Stimulated activated CD4-positive, alpha-beta T cell treated with anti-CD3 and anti-CD28 coated beads, TNF-alpha, amount 100 ng/mL, for 4 hours (primary cell): ENCODE results near the gene ALDH1L1.
A peak's percentile ranks its signal among the peaks of the same experiment; 100 is the strongest.

Experiments
- DNase-seq, 3 experiments: peaks; one replicate each; pipeline ENCODE4 v3.0.0-alpha.2; 2020; ENCODE audit warnings: low read depth in 3 of 3

Gene ALDH1L1

DNA sequence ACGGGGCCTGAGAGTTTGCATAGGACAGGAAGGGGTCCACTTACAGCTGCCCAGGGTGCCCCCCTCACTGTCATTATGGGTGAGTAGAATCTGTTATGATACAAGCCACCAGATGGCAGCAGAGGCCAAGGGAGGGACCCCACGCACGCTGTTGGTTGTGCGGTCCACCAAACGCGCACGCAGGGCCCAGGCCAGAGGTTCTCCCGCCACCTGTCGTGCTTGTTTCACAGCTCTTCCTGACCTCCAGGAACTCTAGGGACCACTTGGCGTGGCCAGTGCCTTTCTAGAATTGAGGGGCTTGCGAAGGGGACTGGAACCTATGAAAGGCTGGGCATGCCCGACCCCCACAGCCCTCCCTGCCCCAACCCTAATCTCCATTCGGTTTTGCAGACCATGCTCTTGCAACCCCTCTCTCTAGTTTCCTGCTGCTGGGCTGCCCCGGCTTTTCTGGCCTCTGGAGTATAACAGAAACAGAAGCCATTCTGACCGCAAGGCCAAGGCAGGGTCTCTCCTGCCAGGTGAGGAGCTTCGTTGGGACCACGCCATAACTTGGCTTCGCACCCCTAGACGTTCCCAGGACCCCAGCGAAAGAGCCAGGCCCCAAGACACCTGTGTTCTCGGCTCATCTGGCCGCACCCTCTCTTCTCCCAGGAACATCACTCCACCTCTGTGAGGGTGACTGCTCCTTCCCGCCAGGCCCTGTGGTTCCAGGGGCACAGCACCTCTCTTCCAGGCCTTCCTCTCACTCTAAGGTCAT lies 46.0 kb downstream of the ALDH1L1 start:
- DNase-seq: peak in 1 of 3 experiments; percentile 8

DNA sequence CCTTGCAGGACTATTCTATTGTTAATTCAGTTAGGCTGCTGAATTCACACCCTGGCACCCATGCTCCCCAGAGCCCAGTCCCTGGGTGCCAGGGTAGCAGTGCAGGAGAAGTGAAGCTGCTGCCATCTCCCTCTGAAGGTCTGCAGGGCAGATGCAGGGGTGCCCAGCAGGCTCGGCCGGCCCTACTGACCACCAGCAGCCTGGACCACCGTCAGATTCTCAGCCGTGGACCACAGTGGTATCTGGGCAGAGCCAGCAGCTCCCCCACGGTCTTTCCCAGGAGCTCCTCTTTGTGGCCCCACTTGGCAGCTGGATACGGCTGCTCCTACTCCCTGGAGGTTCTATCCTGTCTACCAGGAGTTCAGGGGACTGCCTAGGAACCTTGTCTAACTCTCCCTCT lies 46.8 kb downstream of the ALDH1L1 start:
- no peak for DNase-seq

DNA sequence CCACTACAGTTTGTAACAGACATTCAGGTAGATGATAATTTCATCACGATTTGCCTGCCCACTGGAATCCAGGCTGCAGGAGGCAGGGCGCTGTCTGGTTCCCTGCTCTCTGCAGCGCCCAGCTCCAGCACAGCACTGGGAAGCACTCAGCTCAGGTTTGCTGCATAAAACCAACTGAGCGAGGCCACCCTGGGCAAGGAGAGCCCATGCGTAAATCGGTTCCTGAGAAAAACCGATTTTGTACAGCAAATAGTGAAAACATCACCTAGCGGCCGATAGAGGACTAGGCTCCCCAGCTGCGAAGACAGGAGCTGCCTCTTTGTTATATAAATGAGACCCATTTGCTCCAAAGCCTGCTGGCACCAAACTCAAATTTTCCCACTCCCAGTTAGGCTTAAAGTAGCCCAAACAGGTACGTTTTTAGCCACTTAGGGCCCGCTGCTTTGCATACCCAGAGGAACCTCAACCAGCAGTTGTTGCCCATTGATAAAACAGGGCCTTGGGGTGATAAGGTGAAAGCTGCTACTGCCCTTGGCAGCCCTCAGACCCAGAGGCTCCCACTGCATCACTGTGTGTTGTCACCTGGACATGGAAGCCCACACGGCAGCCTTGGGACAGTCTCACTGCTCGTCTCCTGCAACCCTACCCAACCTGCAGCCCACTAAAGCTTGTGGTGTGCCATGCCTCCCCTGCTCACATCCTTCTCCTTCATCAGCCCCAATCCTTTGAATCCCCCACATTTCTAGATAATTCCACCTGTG lies 47.5 kb downstream of the ALDH1L1 start:
- DNase-seq: no peak

DNA sequence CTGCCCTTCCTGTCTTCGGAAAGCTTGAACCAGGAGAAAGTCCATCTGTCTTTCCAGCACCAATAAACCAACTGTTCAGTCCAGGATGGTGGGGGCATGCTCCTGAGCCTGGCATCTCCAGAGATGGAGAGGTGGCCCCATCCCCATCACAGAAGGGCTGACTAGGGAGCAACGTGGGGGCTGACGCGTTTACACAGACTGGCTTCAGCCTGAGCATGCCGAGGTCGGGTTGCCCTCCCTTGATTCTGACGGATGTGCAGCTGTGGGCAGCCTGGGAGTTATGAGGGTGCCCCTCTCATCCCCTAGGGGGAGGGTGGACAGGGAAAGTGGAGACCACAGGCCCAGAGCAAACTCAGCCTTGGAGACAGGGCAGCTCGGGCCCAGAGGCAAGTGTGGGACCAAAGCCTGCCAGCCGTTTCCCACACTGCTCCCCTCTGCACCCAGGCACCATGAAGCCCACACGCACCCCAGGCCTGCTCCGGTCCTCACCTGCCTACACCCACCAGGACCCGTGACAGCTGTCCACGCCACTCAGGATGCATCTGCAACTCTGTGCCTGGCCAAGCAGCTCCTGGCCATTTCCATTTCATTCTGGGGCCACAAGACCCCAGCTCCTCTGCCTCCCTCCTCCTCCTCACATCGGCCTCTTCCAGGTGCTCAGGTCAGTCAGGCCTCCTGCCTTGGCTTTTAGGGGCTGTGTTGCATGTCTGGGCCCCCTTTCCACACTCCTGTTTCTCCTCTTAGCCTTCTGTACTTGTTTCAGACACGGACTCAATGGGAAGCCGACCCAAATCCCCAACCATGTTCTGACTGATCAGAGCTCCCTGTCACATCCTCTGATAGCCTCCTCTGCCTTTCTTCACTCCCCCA lies 48.3 kb downstream of the ALDH1L1 start:
- no peak for DNase-seq

DNA sequence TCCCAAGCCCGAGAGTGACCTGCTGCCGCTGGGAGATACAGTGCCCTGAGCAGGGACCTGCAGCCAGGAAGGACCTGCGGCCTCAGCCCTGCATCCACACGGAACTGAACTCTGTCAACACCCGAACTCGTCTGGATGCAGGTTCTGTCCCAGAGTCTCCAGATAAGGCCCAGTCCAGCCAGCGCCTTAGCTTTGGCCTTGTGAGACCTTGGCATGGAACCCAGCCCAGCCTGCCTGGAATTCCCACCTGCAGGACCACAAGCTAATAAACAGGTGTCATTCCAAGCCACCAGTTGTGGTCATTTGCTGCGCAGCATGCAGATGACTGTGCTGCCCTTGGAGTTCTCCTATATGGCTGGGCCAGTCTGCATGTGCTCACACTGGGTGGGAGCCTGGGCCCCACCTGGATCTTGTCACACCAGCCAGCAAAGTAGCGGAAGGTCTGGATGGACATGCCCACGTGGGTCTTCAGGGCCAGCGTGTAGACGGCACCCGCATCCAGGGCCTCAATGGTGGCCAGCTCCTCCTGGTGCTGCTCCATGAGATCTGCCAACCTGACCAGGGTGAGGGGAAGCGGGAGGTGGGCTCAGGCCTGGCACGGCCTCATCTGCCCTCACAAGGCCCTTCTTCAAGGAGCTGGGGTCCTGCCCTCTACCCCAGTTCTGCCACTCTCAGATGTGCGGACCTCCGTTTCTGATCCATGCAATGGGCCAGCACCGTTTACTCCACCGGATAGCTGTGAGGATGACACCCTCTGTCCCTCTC lies 49.2 kb downstream of the ALDH1L1 start:
- no peak for DNase-seq

DNA sequence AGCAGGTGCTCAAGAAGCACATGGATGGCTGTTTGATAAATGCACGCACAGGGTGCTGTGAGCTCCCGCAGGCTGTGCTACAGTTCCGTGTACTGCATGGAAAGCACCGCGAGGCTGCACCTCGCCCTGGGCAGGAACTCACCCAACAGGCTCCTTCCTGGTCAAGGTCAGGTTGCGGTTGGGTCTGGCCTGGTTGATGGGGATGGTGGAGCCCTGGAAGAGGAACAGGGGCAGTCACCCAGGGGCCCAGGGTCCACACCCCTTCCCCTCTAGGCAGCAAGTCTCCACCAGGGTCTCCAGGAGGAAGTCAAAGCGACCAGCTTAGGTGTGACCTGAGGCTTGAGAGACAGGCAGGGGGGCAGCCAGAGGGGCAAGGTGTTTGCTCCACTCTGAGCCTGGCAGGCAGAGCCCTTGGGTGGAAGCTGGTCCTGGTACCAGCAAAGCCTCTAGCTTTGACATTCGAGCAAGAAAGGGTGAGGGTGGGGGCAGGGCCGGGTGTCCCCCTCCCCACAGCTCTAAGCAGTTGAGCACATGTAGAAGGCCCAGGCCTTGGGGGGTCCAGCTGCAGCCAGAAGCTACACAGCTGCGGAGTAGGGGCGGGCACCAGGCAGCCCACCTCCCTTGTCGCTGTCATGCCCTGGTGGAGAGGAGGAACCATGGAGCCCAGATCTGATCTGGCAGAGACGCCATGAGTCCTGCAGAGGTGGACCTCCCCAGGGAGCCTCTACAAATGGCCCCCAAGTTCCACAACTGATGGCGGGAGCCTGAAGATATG lies 50.1 kb downstream of the ALDH1L1 start:
- no peak for DNase-seq

DNA sequence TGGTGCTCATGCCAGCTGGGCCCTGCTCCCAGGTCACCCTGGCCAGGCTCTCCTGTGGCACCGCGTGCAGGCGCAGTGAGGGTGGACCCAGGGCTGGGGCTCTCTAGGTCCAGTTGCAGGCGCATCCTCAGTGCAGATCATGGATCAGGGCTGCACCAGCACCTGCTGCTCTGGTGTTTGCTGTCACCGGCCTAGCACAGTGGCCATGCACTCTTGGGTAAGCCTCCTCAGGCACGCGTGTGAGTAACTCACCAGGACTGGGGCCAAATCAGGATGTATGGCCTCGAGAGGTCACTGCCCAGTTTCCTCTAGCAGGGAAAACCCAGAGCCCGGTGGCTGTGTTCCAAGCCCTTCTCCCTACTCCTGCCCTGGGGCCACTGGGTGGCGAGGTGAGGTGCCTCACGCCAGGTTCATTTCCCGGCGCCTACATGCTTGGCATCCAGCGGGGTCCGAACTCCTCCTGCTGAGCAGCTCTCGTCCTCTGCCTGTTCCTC lies 50.9 kb downstream of the ALDH1L1 start:
- no peak for DNase-seq

DNA sequence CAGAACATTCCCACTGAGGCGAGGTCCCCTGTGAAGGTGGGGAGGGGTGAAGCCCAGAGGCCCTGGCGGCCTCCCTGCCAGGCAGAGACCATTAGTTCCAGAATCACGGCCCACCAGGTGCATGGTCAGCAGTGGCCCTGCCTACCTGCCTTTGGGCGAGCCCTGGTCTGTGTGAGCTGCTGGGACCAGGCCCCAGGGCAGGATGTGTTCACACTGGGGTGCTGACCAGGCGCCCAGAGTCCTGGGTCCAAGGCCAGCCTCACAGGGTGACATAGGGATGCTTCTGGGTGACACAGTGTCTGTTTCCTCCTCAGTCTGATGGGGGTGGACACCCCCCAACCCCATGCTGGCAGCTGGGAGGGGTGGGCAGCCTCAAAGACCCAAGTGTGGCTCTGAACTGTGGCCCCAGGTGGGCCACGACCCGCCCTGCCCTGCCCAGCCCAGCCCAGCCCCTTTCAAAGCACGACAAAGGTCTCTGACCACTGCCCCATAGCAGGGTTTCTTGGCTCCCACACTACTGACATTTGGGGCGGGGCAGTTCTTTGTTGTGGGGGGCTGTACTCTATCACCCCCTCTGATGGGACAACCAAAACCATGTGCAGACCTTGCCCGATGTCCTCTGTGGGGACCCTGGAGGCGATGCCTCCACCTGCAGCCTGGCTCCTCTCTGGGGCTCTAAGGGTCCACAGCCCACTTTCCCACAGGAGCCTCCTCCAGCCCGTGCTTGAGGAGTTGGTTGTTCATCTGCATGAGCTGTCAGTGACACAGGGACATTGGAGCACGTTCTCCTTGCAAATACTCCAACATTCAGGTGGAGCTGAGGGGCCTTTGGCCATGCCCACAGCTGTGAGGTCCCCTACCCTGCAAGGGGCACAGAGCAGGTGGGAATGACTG lies 51.6 kb downstream of the ALDH1L1 start:
- no peak for DNase-seq

DNA sequence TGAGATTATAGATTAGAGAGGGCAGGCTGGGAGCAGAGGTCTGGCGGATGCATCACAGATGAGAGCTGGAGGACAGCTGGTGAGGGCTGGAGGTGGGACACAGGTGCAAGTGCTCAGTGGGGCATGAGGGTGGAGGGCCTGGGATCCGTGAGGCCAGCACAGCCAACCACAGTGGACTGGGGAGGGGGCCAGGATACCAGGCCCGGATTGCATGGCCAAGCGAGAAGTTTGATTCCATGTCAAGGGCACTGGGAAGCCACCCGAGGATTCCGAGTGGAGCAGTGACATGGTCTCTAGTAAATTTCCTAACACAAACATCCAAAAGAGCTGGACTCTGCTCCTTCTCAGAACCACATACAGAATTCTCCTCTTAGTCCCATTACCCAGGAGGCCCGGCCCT lies 52.5 kb downstream of the ALDH1L1 start:
- no peak for DNase-seq

DNA sequence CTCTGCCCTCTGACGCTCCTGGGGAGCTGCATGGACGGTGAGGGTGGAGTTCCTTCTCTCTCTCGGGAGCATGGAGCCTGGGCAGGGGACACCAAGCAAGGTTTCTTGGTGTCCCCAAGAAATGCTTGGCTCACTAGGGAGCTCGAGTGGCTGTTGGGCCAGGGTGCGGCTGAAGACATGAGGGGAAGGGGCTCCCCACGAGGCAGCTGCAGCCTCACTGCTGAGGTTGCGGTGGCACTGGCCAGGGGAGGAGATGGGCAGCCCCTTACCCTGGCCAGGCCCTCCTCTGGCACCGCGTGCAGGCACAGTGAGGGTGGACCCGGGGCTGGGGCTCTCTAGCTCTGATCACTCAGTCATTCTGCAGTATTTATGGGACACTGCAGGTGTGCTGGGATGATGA lies 52.9 kb downstream of the ALDH1L1 start:
- DNase-seq: no peak

DNA sequence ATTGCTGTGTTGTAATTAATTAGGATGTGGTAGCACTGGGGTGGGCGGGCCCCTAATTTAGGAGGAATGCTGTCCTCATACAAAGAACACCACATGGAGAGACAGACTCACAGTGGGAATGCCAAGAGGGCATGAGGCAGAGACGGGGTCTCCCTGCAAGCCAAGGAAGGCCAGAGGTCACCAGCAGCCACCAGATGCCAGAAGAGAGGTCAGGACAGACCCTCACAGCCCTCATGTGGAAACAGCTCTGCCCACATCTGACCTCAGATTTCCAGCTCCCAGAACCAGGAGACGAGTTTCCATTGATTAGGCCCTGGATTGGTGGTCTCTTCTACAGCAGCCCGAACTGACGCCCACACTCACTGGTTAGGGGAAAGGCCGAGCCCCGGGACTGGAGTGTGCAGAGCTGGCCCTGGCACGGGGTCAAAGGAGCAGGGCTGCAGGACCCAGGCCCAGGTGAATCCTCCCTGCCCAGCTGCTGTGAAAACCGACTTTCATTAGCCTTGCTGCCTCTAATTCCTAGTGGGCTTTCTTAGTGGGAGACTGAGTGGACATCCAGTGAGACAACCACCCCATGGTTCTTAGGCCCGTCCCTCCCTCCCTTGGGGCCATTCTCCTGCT lies 53.5 kb downstream of the ALDH1L1 start:
- no peak for DNase-seq

DNA sequence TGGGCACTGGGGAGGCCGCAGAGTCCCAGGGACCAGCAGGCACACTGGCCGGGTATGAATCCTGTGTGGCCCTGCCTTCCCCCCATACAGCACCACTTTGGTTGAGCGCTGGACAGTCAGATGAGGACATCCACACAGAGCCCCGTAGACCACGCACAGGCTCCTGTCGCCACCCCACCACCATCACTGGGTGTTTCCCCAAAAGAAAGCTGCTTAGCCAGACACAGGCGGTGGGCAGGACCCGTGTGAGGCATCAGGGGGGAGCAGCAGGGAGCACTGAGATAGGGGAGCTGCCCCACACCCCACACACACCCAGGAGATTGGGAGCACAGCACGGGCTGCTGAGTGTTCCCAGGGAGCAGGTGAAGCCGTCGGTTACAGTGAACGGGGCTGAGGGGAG lies 54.1 kb downstream of the ALDH1L1 start:
- DNase-seq: no peak

DNA sequence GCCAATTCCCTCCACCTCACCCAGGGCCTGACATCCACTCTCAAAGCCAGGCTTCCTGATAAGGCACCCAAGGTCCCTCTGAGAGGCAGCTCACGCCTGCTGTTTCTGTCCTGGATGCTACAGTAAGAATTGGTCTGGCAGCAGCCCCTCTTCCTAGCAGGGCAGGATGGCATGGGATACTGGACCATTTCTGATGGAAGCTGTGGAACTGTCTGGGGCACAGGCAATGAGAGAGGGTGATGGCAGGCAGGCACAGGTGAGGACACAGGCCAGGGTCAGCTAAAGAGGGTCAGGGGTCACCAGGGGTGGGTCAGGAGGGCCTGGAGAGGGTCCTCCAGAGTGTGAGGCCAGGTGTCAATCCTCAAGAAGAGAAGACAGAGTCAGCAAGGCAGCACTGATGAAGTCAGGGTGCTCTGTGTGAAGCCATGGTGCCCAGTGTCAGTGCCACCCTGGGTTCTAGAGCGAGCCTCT lies 54.6 kb downstream of the ALDH1L1 start:
- no peak for DNase-seq

DNA sequence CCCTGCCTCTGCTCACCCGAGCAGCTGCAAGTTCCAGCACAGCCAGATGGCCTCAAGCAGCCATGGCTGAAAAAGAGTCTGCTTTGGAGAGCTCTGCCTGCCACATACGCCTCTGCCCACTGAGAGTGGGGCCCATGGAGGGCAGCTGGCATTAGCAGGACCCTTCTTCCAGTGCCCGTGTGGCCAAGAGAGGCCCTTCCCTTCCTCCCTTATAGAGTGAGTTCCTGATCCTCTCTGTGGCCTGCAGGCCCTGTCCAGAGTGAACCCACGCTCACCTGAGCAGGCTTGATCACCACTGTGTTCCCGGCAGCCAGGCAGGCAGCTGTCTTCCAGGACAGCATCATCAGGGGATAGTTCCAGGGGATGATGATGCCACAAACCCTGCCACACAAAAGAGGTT lies 55.0 kb downstream of the ALDH1L1 start:
- no peak for DNase-seq

DNA sequence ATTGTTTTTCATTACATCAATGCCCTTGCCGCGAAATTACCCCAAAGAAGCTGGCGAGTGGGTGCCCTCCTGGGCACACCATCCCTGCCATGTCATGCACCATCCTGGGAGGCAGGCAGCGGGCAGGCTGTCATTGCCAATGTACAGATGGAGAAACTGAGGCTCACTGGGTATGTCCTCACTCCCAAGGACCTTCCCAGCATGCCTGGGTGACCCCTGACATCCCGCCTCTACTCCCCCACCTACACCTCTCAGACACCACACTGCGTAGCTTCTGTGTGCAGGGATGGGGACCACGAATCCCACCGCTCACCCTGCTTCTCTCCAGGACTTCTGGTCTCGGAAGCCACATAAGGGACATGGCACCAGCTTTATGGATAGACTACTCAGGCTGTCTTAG lies 55.5 kb downstream of the ALDH1L1 start:
- no peak for DNase-seq

DNA sequence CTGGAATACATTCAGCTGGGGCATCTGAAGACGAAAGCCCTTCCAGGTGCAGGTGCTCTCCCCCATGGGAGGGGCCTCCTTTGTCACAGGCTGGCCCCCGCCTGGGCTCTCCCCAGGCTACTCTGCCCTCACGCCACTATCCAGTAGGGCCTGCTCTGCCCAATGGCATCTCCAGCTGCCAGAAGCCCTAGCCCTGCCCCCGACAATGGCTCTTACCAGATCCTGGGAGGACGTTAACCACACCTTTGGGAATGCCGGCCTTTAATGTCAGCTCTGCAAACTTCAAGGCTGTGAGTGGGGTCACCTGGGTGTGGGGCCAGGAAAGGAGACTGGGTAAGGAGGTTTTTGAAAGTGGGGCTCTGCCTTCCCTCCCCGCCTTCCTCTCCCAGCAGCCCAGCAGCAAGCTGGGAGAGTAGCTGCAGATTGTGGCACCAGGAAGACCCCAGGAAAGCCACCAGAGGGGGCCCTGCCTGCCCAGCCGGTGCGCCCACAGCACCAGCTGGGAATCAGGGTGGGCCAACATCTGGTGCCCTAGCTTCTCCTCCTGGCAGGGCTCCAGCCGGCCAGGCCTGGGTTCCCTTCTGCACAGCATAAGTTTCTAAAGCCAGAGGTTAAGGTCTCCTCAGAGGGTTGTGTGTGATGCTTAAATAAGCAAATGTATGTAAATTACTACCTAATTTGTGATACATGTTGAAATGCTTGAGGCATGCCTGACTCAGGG lies 56.1 kb downstream of the ALDH1L1 start:
- DNase-seq: no peak

DNA sequence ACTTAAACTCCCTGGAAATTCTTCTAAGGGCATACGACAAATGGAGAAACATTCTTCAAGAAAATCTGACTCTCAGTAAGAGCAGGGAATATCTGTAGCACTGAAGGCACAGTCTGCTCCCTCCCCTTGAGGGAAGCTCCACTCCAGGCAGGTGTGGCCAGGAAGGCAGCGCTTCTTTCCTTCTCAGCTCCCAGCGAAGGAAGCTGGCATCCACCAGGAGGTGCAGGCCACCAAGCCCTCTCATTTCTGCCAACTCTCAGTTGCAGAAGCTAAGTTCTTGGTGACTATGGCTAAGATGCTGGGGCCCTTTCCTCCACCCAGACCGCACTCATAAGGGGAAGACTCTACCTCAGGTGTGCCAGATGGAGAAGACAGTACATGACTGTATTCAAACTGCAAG lies 58.8 kb downstream of the ALDH1L1 start:
- DNase-seq: no peak

DNA sequence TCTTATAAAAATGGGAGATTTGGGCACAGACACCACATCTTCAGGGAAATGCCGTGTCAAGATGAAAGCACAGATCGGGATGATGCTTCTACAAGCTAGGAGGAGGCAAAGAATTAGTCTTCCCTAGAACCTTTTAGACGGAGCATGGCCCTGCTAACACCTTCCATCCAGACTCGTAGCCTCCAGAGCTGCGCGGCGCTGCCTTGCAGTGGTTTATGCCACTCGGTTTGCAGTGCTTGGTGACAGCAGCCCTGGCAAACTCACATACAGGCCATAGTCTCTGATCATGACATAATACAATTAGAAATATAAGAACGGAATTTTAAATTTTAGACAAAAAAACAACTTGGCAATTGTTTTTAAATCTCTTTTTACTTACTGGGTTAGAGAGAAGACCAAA lies 59.3 kb downstream of the ALDH1L1 start:
- no peak for DNase-seq
